ENCODE results near the gene KLF17.

DNA sequence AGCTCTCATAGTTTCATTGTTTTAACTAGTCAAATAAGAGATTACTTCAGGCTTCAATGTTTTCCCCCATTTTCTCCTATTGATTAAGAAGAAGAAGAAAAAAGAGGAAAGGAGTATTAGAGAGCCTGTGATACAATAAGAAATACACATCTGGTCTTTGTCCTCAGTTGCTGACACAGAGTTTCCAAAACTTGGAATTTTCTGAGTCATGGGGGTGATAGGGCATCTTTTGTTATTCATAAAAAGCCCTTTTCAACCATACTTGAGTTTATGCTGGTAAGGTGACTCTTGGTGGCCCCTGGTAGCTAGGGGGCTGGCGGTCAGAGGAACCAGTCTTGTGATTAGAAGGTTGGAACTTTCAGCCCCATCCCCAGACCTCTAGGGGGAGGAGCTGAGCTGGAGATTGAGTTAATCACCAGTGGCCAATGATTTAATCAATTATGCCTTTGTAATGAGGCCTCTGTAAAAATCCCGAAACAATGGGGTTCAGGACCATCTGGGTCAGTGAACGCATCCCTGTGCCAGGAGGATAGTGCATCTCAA, 51.7 kb downstream of the KLF17 start:
- TF ChIP-seq, protein P1, sequence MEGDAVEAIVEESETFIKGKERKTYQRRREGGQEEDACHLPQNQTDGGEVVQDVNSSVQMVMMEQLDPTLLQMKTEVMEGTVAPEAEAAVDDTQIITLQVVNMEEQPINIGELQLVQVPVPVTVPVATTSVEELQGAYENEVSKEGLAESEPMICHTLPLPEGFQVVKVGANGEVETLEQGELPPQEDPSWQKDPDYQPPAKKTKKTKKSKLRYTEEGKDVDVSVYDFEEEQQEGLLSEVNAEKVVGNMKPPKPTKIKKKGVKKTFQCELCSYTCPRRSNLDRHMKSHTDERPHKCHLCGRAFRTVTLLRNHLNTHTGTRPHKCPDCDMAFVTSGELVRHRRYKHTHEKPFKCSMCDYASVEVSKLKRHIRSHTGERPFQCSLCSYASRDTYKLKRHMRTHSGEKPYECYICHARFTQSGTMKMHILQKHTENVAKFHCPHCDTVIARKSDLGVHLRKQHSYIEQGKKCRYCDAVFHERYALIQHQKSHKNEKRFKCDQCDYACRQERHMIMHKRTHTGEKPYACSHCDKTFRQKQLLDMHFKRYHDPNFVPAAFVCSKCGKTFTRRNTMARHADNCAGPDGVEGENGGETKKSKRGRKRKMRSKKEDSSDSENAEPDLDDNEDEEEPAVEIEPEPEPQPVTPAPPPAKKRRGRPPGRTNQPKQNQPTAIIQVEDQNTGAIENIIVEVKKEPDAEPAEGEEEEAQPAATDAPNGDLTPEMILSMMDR (IDR thresholded peaks at IDR 0.05 in 8 of 11, conservative IDR thresholded peaks at IDR 0.05 in 3 of 11) = no peak
- no peak for TF ChIP-seq POLR2A (IDR thresholded peaks at IDR 0.05)
